HG02973 (cell line): ENCODE data around the gene CHRM5.
"Not testable (repeated sequence)": the region's sequence is repeated elsewhere in the genome, so short reads cannot be mapped to it uniquely, and the experiment has no call there.

Source experiments
- ATAC-seq: cut with Tn5 transposase; IDR thresholded peaks from one replicate; pipeline ENCODE4 v1.9.1; 2021; ENCODE audit warnings: moderate library complexity; ENCODE audit not compliant: unreplicated experiment

CHRM5 gene

GRCh38 chr15:34038023-34038870, 70.0 kb downstream of the CHRM5 start:
- peak; percentile 72 for ATAC-seq

- peak; percentile 43 for ATAC-seq
Observed at GRCh38 chr15:34038871-34039789, 70.8 kb downstream of the CHRM5 start, which contains the start of gene AVEN. Gene AVEN, minus strand, starts transcription at chr15:34039204. Its CDS starts 158 bp downstream, at chr15:34039046.

GRCh38 chr15:34039790-34040113, 71.5 kb downstream of the CHRM5 start:
- ATAC-seq: no peak

- ATAC-seq: no peak
Observed at GRCh38 chr15:34043391-34043790, 75.1 kb downstream of the CHRM5 start.

GRCh38 chr15:34043813-34044212, 75.5 kb downstream of the CHRM5 start:
- ATAC-seq: no peak

- ATAC-seq: no peak
Observed at GRCh38 chr15:34046471-34047145, 78.3 kb downstream of the CHRM5 start.

- no peak for ATAC-seq
Observed at GRCh38 chr15:34047893-34048775, 79.8 kb downstream of the CHRM5 start.

- no peak for ATAC-seq
Observed at GRCh38 chr15:34049112-34049511, 80.8 kb downstream of the CHRM5 start.

GRCh38 chr15:34050385-34050784, 82.1 kb downstream of the CHRM5 start:
- ATAC-seq: not testable (repeated sequence)

GRCh38 chr15:34054081-34054707, 85.9 kb downstream of the CHRM5 start:
- no peak for ATAC-seq

- ATAC-seq: no peak
Observed at GRCh38 chr15:34055868-34056595, 87.7 kb downstream of the CHRM5 start.

GRCh38 chr15:34056911-34057310, 88.6 kb downstream of the CHRM5 start:
- ATAC-seq: no peak

GRCh38 chr15:34059476-34059875, 91.2 kb downstream of the CHRM5 start:
- ATAC-seq: no peak

GRCh38 chr15:34059946-34060345, 91.6 kb downstream of the CHRM5 start:
- ATAC-seq: no peak

GRCh38 chr15:34064438-34064837, 96.1 kb downstream of the CHRM5 start:
- ATAC-seq: no peak

GRCh38 chr15:34065261-34065660, 97.0 kb downstream of the CHRM5 start:
- ATAC-seq: no peak

GRCh38 chr15:34065941-34066340, 97.6 kb downstream of the CHRM5 start:
- ATAC-seq: no peak

- no peak for ATAC-seq
Observed at GRCh38 chr15:34070003-34070402, 101.7 kb downstream of the CHRM5 start.

- no peak for ATAC-seq
Observed at GRCh38 chr15:34076785-34077184, 108.5 kb downstream of the CHRM5 start.
